HG03469 (cell line): ENCODE measurements around the gene SRMS.
"Not testable (repeated sequence)": the region's sequence is repeated elsewhere in the genome, so short reads cannot be mapped to it uniquely, and the experiment has no call there.

Source experiments
- ATAC-seq: cut with Tn5 transposase; IDR thresholded peaks from one replicate; pipeline ENCODE4 v1.9.1; 2021; ENCODE audit warnings: mild to moderate bottlenecking, moderate library complexity, moderate number of reproducible peaks; ENCODE audit not compliant: unreplicated experiment

Gene SRMS

GRCh38 chr20:63566395-63567135, 19.0 kb upstream of the SRMS start:
- no peak for ATAC-seq

- ATAC-seq, result no peak
Measured at GRCh38 chr20:63565699-63566335, 18.3 kb upstream of the SRMS start.

- ATAC-seq, result no peak
Measured at GRCh38 chr20:63565021-63565698, 17.6 kb upstream of the SRMS start.

- no peak for ATAC-seq
Measured at GRCh38 chr20:63564036-63564810, 16.7 kb upstream of the SRMS start.

GRCh38 chr20:63563225-63563935, 15.8 kb upstream of the SRMS start:
- no peak for ATAC-seq

- ATAC-seq, result no peak
Measured at GRCh38 chr20:63562461-63563224, 15.1 kb upstream of the SRMS start.

GRCh38 chr20:63561624-63562396, 14.3 kb upstream of the SRMS start:
- ATAC-seq, result no peak

- ATAC-seq, result no peak
Measured at GRCh38 chr20:63560856-63561609, 13.5 kb upstream of the SRMS start.

GRCh38 chr20:63560333-63560805, 12.8 kb upstream of the SRMS start:
- no peak for ATAC-seq

GRCh38 chr20:63559485-63560332, 12.2 kb upstream of the SRMS start:
- not testable (repeated sequence) for ATAC-seq

GRCh38 chr20:63558804-63559484, 11.4 kb upstream of the SRMS start:
- ATAC-seq, result no peak

- no peak for ATAC-seq
Measured at GRCh38 chr20:63557481-63557891, 9.9 kb upstream of the SRMS start.

- ATAC-seq, result no peak
Measured at GRCh38 chr20:63556873-63557478, 9.4 kb upstream of the SRMS start.

- no peak for ATAC-seq
Measured at GRCh38 chr20:63555661-63556381, 8.3 kb upstream of the SRMS start.

GRCh38 chr20:63554361-63555278, 7.1 kb upstream of the SRMS start:
- ATAC-seq, result no peak
